Keratinocyte (primary cell): ENCODE data around the gene PSTPIP2. TPM values are rescaled to one million over a fixed set of nuclear protein-coding genes. Genes with fewer than 3 reads are reported as not detected.
A peak's percentile ranks its signal among the peaks of the same experiment; 100 is the strongest.

Experiments used
- DNase-seq: peaks from one replicate; pipeline ENCODE4 v3.0.0-alpha.2; 2011; ENCODE audit warnings: low read depth, missing footprints, low spot score
- FAIRE-seq: peaks from 2 replicates; lab custom pipeline; 2011; peaks lifted over from hg19 to GRCh38; lab: Jason Lieb, UNC
- H2AFZ ChIP-seq: 2 replicates; pipeline ENCODE4 v1.6.0; 2012; ENCODE audit warnings: low read length, control low read depth, inconsistent platforms; ENCODE audit not compliant: control insufficient read depth
- H3K27ac ChIP-seq: 2 replicates; pipeline ENCODE4 v1.5.1; 2011; ENCODE audit warnings: low read length; ENCODE audit not compliant: control insufficient read depth, insufficient read depth
- H3K27me3 ChIP-seq: 3 replicates; pipeline ENCODE4 v1.6.0; 2011; ENCODE audit warnings: low read length; ENCODE audit not compliant: control insufficient read depth, insufficient read depth; ENCODE audit errors: extremely low read depth
- H3K36me3 ChIP-seq, 2 experiments: 2 replicates in 1 of 2; 3 replicates in 1 of 2; pipeline ENCODE4 v1.5.1; 2011; ENCODE audit warnings: low read length in 2 of 2, mild to moderate bottlenecking in 1 of 2; ENCODE audit not compliant: control insufficient read depth in 2 of 2, insufficient read depth in 2 of 2; ENCODE audit errors: extremely low read depth in 1 of 2
- H3K4me1 ChIP-seq: 3 replicates; pipeline ENCODE4 v1.5.1; 2011; ENCODE audit warnings: low read length; ENCODE audit not compliant: control insufficient read depth, insufficient read depth; ENCODE audit errors: extremely low read depth
- H3K4me2 ChIP-seq: 3 replicates; pipeline ENCODE4 v1.6.0; 2011; ENCODE audit warnings: low read depth, low read length; ENCODE audit not compliant: control insufficient read depth, insufficient read depth; ENCODE audit errors: extremely low read depth
- H3K4me3 ChIP-seq, 3 experiments: fragments of 200-600 bp in 1 of 3; sonication (generic) in 1 of 3; 2 replicates in 2 of 3; 3 replicates in 1 of 3; pipeline ENCODE4 v1.5.1; 2011 to 2016; ENCODE audit warnings: low read length in 3 of 3, mild to moderate bottlenecking in 3 of 3, control low read depth in 2 of 3, inconsistent platforms in 1 of 3, low read depth in 1 of 3, mixed read lengths in 1 of 3, mixed run types in 1 of 3, moderate library complexity in 1 of 3; ENCODE audit not compliant: control insufficient read depth in 2 of 3, insufficient read depth in 2 of 3; ENCODE audit errors: extremely low read depth in 1 of 3
- H3K79me2 ChIP-seq: 2 replicates; pipeline ENCODE4 v1.6.0; 2012; ENCODE audit warnings: low read length; ENCODE audit not compliant: control insufficient read depth, insufficient read depth
- H3K9ac ChIP-seq: 3 replicates; pipeline ENCODE4 v1.6.0; 2011; ENCODE audit warnings: low read length; ENCODE audit not compliant: control insufficient read depth, insufficient read depth; ENCODE audit errors: extremely low read depth
- H3K9me1 ChIP-seq: 3 replicates; pipeline ENCODE4 v1.6.0; 2011; ENCODE audit warnings: low read length; ENCODE audit not compliant: control insufficient read depth, insufficient read depth; ENCODE audit errors: extremely low read depth
- H3K9me3 ChIP-seq: 2 replicates; pipeline ENCODE4 v1.5.1; 2012; ENCODE audit warnings: low read depth, low read length; ENCODE audit not compliant: control insufficient read depth
- H4K20me1 ChIP-seq: 3 replicates; pipeline ENCODE4 v1.6.0; 2011; ENCODE audit warnings: low read length; ENCODE audit not compliant: control insufficient read depth, insufficient read depth; ENCODE audit errors: extremely low read depth
- CTCF ChIP-seq, 3 experiments: IDR thresholded peaks in 1 of 3; conservative IDR thresholded peaks in 1 of 3; optimal IDR thresholded peaks in 1 of 3; 2 replicates in 2 of 3; 3 replicates in 1 of 3; pipeline versions ENCODE3 to v1.5.1; 2011; ENCODE audit warnings: low read length in 3 of 3, mild to moderate bottlenecking in 3 of 3, moderate library complexity in 2 of 3, control low read depth in 1 of 3, inconsistent platforms in 1 of 3; ENCODE audit not compliant: insufficient read depth in 2 of 3; ENCODE audit errors: extremely low read depth in 1 of 3
- EZH2 ChIP-seq: IDR thresholded peaks from one replicate; pipeline ENCODE4 v1.6.1; 2012; ENCODE audit warnings: inconsistent platforms, mild to moderate bottlenecking, low read length, moderate library complexity
- dilution Hi-C: fragments of 300-500 bp; cut with MboI; formaldehyde crosslinking; loops from one replicate; pipeline ENCODE4 v1.7.0; 2020; ENCODE audit warnings: low sequenced_read_pairs; ENCODE audit not compliant: extremely low pct_ligation_motif_present
- polyA plus RNA-seq, 5 experiments: library from polyadenylated mRNA; depleted of rRNA in 3 of 5; stranded (reverse) in 3 of 5; stranded (forward) in 1 of 5; unstranded in 1 of 5; fragments of >200 nt; gene quantifications; 1 replicate in 1 of 5; 2 replicates in 3 of 5; 3 replicates in 1 of 5; pipeline versions ENCODE4 v1.2.1 to v1.2.3, GENCODE V29; 2011 to 2012; ENCODE audit warnings: missing spikeins in 2 of 5, low read depth in 1 of 5, low replicate concordance in 1 of 5

Gene PSTPIP2
- polyA plus RNA-seq, 1 donor (not counting 4 experiments of a cell fraction or from before 2014, with no cell fraction given): 27.3 TPM

GRCh38 chr18:46046688-46047087, 25.4 kb downstream of the PSTPIP2 start:
- Histone ChIP-seq H3K4me1 (peaks cover 17% of the 10 kb centered on the region), H3K27ac (no peak overlapping the region), H3K36me3 (no peaks in the 10 kb centered on the region), H3K9me3 (no peaks in the 10 kb centered on the region), H2AFZ (no peak overlapping the region), H3K9ac (no peak overlapping the region), H3K4me3 (no peak overlapping the region), H3K4me2 (no peak overlapping the region), H4K20me1 (no peaks in the 10 kb centered on the region), H3K9me1 (no peaks in the 10 kb centered on the region), H3K27me3 (no peaks in the 10 kb centered on the region), H3K79me2 (peaks cover 20% of the 10 kb centered on the region)
- no peak for FAIRE-seq
- dilution Hi-C loops: no loop called here
- no peak for TF ChIP-seq EZH2
- DNase-seq: no peak

GRCh38 chr18:46046126-46046525, 25.9 kb downstream of the PSTPIP2 start:
- Histone ChIP-seq H3K79me2 (peaks cover 19% of the 10 kb centered on the region), H3K9me3 (no peaks in the 10 kb centered on the region), H2AFZ (no peak overlapping the region), H3K4me2 (no peak overlapping the region), H3K27me3 (no peaks in the 10 kb centered on the region), H4K20me1 (no peaks in the 10 kb centered on the region), H3K9ac (no peak overlapping the region), H3K4me1 (peaks cover 20% of the 10 kb centered on the region), H3K36me3 (no peaks in the 10 kb centered on the region), H3K9me1 (no peaks in the 10 kb centered on the region), H3K4me3 (no peak overlapping the region), H3K27ac (no peak overlapping the region)
- DNase-seq: no peak
- dilution Hi-C loops: no loop called here
- TF ChIP-seq EZH2 (no peak), CTCF (optimal IDR thresholded peaks at IDR 0.05 in 1 of 3, IDR thresholded peaks at IDR 0.05 in 1 of 3, conservative IDR thresholded peaks at IDR 0.05 in 1 of 3; ENCODE audit: extremely low read depth in 1 of 3, insufficient read depth in 2 of 3, low read length in 3 of 3) (no peak)
- no peak for FAIRE-seq

GRCh38 chr18:46042571-46043123, 29.4 kb downstream of the PSTPIP2 start:
- Histone ChIP-seq H2AFZ (no peak overlapping the region), H3K4me2 (peak overlapping the region; percentile 35), H3K9ac (no peak overlapping the region), H3K4me1 (peaks cover 20% of the 10 kb centered on the region), H4K20me1 (no peaks in the 10 kb centered on the region), H3K79me2 (peaks cover 16% of the 10 kb centered on the region), H3K9me3 (no peaks in the 10 kb centered on the region), H3K27ac (peak overlapping the region; percentile 26), H3K36me3 (peaks cover 0 to 5% of the 10 kb centered on the region in 2 experiments), H3K27me3 (no peaks in the 10 kb centered on the region), H3K4me3 (no peak overlapping the region), H3K9me1 (no peaks in the 10 kb centered on the region)
- no peak for TF ChIP-seq CTCF (optimal IDR thresholded peaks at IDR 0.05 in 1 of 3, IDR thresholded peaks at IDR 0.05 in 1 of 3, conservative IDR thresholded peaks at IDR 0.05 in 1 of 3; ENCODE audit: extremely low read depth in 1 of 3, insufficient read depth in 2 of 3, low read length in 3 of 3)
- no peak for TF ChIP-seq EZH2
- DNase-seq (no peak), FAIRE-seq (peak; percentile 93)
- dilution Hi-C loops: no loop called here
